GM10248 (cell line): ENCODE data around the gene RAB44.

ENCODE experiments used
- CTCF ChIA-PET: fragments of 300-600 bp; sonication (Branson Sonifier 250); formaldehyde crosslinking; extraction: SDS; loops from one replicate; lab custom pipeline; 2021; ENCODE audit warnings: antibody characterized with exemption; lab: Yijun Ruan, JAX
- POLR2A ChIA-PET: fragments of 350-650 bp; sonication (Branson Sonifier 250); formaldehyde crosslinking; extraction: SDS; loops from one replicate; lab custom pipeline; 2020; ENCODE audit warnings: antibody characterized with exemption; lab: Yijun Ruan, JAX
- DNase-seq: peaks from one replicate; pipeline ENCODE4 v3.0.0; 2012; ENCODE audit errors: extremely low spot score
- TF ChIP-seq, protein P1 (sequence below): IDR thresholded peaks from 2 replicates; pipeline ENCODE4 v1.5.1; 2012; ENCODE audit warnings: mild to moderate bottlenecking, low read depth; ENCODE audit errors: extremely low read depth, missing control alignments, control extremely low read depth

Gene RAB44

GRCh38 chr6:36666826-36667591 is 30.6 kb upstream of the RAB44 start:
- ChIA-PET POLR2A (interaction anchor here (0.5 to 6.1 kb wide), 5 partner anchors 10 to 64 kb away, joined by 5 to 99 read pairs (median 11); partner anchors contain the start of gene CDKN1A), CTCF (interaction anchor here (0.8 to 8.8 kb wide), 12 partner anchors 9 to 52 kb away, joined by 3 to 104 read pairs (median 4); partner anchors contain the start of gene CDKN1A)
- TF ChIP-seq, protein P1, sequence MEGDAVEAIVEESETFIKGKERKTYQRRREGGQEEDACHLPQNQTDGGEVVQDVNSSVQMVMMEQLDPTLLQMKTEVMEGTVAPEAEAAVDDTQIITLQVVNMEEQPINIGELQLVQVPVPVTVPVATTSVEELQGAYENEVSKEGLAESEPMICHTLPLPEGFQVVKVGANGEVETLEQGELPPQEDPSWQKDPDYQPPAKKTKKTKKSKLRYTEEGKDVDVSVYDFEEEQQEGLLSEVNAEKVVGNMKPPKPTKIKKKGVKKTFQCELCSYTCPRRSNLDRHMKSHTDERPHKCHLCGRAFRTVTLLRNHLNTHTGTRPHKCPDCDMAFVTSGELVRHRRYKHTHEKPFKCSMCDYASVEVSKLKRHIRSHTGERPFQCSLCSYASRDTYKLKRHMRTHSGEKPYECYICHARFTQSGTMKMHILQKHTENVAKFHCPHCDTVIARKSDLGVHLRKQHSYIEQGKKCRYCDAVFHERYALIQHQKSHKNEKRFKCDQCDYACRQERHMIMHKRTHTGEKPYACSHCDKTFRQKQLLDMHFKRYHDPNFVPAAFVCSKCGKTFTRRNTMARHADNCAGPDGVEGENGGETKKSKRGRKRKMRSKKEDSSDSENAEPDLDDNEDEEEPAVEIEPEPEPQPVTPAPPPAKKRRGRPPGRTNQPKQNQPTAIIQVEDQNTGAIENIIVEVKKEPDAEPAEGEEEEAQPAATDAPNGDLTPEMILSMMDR, result no peak
- DNase-seq, result peak; percentile 76

GRCh38 chr6:36668591-36668990 is 29.0 kb upstream of the RAB44 start:
- POLR2A ChIA-PET, result interaction anchor here (0.7 to 6.1 kb wide), 2 partner anchors 12 to 16 kb away, joined by 3 to 99 read pairs; partner anchors contain the start of gene CDKN1A
- CTCF ChIA-PET, result interaction anchor here (1.5 to 8.8 kb wide), 3 partner anchors 9 to 54 kb away, joined by 4 to 104 read pairs (median 11); partner anchors contain the start of gene CDKN1A
- DNase-seq, result no peak
- TF ChIP-seq, protein P1, result no peak

DNA sequence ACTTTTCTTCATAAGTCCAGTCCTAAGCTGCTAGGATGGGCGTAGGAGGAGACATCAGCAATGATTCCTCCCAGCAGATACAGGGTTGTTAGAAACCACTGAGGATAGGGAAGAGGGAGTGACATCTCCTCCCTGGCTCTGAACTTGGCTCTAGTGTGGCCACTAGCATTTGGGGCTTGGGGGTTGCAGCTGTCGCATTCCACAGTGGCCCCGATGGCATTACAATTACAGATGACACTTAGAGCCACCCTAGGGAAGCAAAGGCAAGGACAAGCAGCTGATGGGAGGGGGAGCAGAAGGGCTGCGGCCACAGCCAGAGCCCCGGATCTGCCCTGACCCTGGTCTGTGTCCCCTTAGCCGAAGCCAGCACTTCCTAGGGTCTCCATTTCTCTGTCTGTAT is 28.6 kb upstream of the RAB44 start:
- ChIA-PET CTCF (interaction anchor here (1.0 to 8.8 kb wide), 3 partner anchors 8 to 86 kb away, joined by 3 to 104 read pairs (median 4); partner anchors contain the start of gene CDKN1A), POLR2A (interaction anchor here (0.6 to 6.1 kb wide), 3 partner anchors 12 to 54 kb away, joined by 3 to 99 read pairs (median 3); partner anchors contain the start of gene CDKN1A)
- DNase-seq, result no peak
- TF ChIP-seq, protein P1, result no peak

DNA sequence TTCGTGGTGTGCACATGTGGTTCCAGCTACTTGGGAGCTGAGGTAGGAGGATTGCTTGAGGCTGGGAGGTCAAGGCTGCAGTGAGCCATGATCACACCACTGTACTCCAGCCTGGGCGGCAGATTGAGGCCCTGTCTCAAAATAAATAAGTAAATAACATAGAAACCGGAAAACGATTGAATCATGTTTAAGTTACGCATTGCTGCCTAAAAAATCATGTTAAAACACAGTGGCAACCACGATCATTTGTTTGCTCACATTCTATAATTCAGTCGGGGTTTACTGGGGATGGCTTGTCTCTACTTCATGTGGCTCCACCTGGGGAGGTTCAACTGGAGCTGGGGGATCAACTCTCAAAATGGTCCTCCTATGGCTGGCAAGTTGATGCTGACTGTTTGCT is 27.4 kb upstream of the RAB44 start:
- TF ChIP-seq, protein P1, result no peak
- DNase-seq, result no peak
- CTCF ChIA-PET, result interaction anchor here (0.9 to 8.8 kb wide), 4 partner anchors 7 to 54 kb away, joined by 3 to 104 read pairs (median 3); partner anchors contain the start of genes CDKN1A and RAB44
- POLR2A ChIA-PET, result interaction anchor here (6.1 kb wide), 1 partner anchor 11 kb away, joined by 99 read pairs; the partner anchor contains the start of gene CDKN1A

- POLR2A ChIA-PET, result interaction anchor here (6.1 kb wide), 1 partner anchor 9 kb away, joined by 99 read pairs; the partner anchor contains the start of gene CDKN1A
- no peak for DNase-seq
- TF ChIP-seq, protein P1, result no peak
- CTCF ChIA-PET, result interaction anchor here (1.0 to 1.3 kb wide), 3 partner anchors 9 to 20 kb away, joined by 3 read pairs; no protein-coding TSS in a partner anchor
These were observed 25.8 kb upstream of the RAB44 start for GRCh38 chr6:36671687-36672375.

DNA sequence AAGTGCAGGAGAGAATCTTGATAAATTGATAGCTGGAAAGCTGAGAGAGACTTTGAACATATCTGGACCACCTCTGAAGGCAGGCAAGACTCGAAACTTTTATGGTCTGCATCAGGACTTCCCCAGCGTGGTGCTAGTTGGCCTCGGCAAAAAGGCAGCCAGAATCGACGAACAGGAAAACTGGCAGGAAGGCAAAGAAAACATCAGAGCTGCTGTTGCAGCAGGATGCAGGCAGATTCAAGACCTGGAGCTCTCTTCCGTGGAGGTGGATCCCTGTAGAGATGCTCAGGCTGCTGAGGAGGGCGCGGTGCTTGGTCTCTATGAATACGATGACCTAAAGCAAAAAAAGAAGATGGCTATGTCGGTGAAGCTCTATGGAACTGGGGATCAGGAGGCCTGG is 23.7 kb upstream of the RAB44 start:
- no peak for DNase-seq
- TF ChIP-seq, protein P1, result no peak
- CTCF ChIA-PET, result interaction anchor here (1.7 to 10.3 kb wide), 4 partner anchors 8 to 59 kb away, joined by 3 to 104 read pairs (median 9); no protein-coding TSS in a partner anchor
- POLR2A ChIA-PET, result interaction anchor here (0.5 to 0.8 kb wide), 2 partner anchors 61 to 64 kb away, joined by 3 to 5 read pairs; no protein-coding TSS in a partner anchor
